ENCODE measurements around the gene THAP12. TPM values are rescaled to one million over a fixed set of nuclear protein-coding genes. Genes with fewer than 3 reads are reported as not detected.
"Not testable (repeated sequence)": the region's sequence is repeated elsewhere in the genome, so short reads cannot be mapped to it uniquely, and the experiment has no call there.

Gene THAP12
- polyA plus RNA-seq, 3 donors from 2014 or later: 55.5 to 68.1 (median 58.6) TPM

- DNase-seq: no peak
- Mint-ChIP-seq H3K4me1 (no peaks in the 10 kb centered on the region), H3K27ac (no peak overlapping the region), H3K27me3 (ENCODE audit: low read depth in 3 of 3) (peaks cover 1 to 4% (median 2%) of the 10 kb centered on the region in 3 donors), H3K4me3 (no peak overlapping the region), H3K9me3 (peaks cover 0 to 5% (median 0%) of the 10 kb centered on the region in 6 donors), H3K36me3 (no peaks in the 10 kb centered on the region)
These were observed 50.9 kb downstream of the THAP12 start for GRCh38 chr11:76329983-76330382.

GRCh38 chr11:76329084-76329648 lies 51.8 kb downstream of the THAP12 start:
- Mint-ChIP-seq H3K4me1 (no peaks in the 10 kb centered on the region), H3K36me3 (no peaks in the 10 kb centered on the region), H3K27me3 (ENCODE audit: low read depth in 3 of 3) (peaks cover 1 to 4% (median 1%) of the 10 kb centered on the region in 3 donors), H3K4me3 (no peak overlapping the region), H3K27ac (no peak overlapping the region), H3K9me3 (peaks cover 0 to 4% (median 0%) of the 10 kb centered on the region in 6 donors)
- DNase-seq: no peak

GRCh38 chr11:76327756-76328388 lies 53.1 kb downstream of the THAP12 start:
- H3K4me3 Mint-ChIP-seq: no peak overlapping the region
- no peaks in the 10 kb centered on the region for H3K4me1 Mint-ChIP-seq
- no peak overlapping the region for H3K27ac Mint-ChIP-seq
- peaks cover 0 to 5% (median 4%) of the 10 kb centered on the region in 3 donors for H3K27me3 Mint-ChIP-seq (ENCODE audit: low read depth in 3 of 3)
- DNase-seq: no peak
- H3K36me3 Mint-ChIP-seq: no peaks in the 10 kb centered on the region
- no peaks in the 10 kb centered on the region for H3K9me3 Mint-ChIP-seq

- Mint-ChIP-seq H3K27ac (no peak overlapping the region), H3K9me3 (no peaks in the 10 kb centered on the region), H3K27me3 (ENCODE audit: low read depth in 3 of 3) (peaks cover 4 to 5% (median 5%) of the 10 kb centered on the region in 3 donors), H3K4me1 (no peaks in the 10 kb centered on the region), H3K4me3 (no peak overlapping the region), H3K36me3 (no peaks in the 10 kb centered on the region)
- no peak for DNase-seq
These were observed 53.7 kb downstream of the THAP12 start for GRCh38 chr11:76327202-76327601.

GRCh38 chr11:76325185-76325584 lies 55.7 kb downstream of the THAP12 start:
- H3K27ac Mint-ChIP-seq: no peak overlapping the region
- H3K4me1 Mint-ChIP-seq: no peaks in the 10 kb centered on the region
- no peak for DNase-seq
- H3K9me3 Mint-ChIP-seq: no peaks in the 10 kb centered on the region
- no peaks in the 10 kb centered on the region for H3K36me3 Mint-ChIP-seq
- no peak overlapping the region for H3K4me3 Mint-ChIP-seq
- peaks cover 10 to 12% (median 10%) of the 10 kb centered on the region in 3 donors for H3K27me3 Mint-ChIP-seq (ENCODE audit: low read depth in 3 of 3)

- no peaks in the 10 kb centered on the region for H3K4me1 Mint-ChIP-seq
- H3K9me3 Mint-ChIP-seq: no peaks in the 10 kb centered on the region
- H3K27ac Mint-ChIP-seq: no peak overlapping the region
- H3K36me3 Mint-ChIP-seq: no peaks in the 10 kb centered on the region
- DNase-seq: no peak
- peaks cover 12 to 14% (median 12%) of the 10 kb centered on the region in 3 donors for H3K27me3 Mint-ChIP-seq (ENCODE audit: low read depth in 3 of 3)
- no peak overlapping the region for H3K4me3 Mint-ChIP-seq
These were observed 57.1 kb downstream of the THAP12 start for GRCh38 chr11:76323804-76324203.

- not testable (repeated sequence) for H3K4me1 Mint-ChIP-seq, H3K4me3 Mint-ChIP-seq, H3K27ac Mint-ChIP-seq, H3K9me3 Mint-ChIP-seq, H3K36me3 Mint-ChIP-seq, DNase-seq
- peaks cover 12 to 13% (median 12%) of the 10 kb centered on the region in 3 donors for H3K27me3 Mint-ChIP-seq (ENCODE audit: low read depth in 3 of 3)
These were observed 57.6 kb downstream of the THAP12 start for GRCh38 chr11:76323375-76323774.

- no peak for DNase-seq
- H3K4me1 Mint-ChIP-seq: no peaks in the 10 kb centered on the region
- H3K27me3 Mint-ChIP-seq (ENCODE audit: low read depth in 3 of 3): peaks cover 12 to 14% (median 13%) of the 10 kb centered on the region in 3 donors
- H3K9me3 Mint-ChIP-seq: no peaks in the 10 kb centered on the region
- H3K4me3 Mint-ChIP-seq: no peak overlapping the region
- no peak overlapping the region for H3K27ac Mint-ChIP-seq
- H3K36me3 Mint-ChIP-seq: no peaks in the 10 kb centered on the region
These were observed 58.0 kb downstream of the THAP12 start for GRCh38 chr11:76322942-76323341.

- Mint-ChIP-seq H3K4me3 (no peak overlapping the region), H3K9me3 (no peaks in the 10 kb centered on the region)
These were observed 58.4 kb downstream of the THAP12 start for GRCh38 chr11:76322540-76322939.

GRCh38 chr11:76321820-76322524 lies 59.0 kb downstream of the THAP12 start:
- Mint-ChIP-seq H3K27ac (no peak overlapping the region), H3K4me1 (no peaks in the 10 kb centered on the region), H3K4me3 (no peak overlapping the region), H3K36me3 (no peaks in the 10 kb centered on the region), H3K27me3 (ENCODE audit: low read depth in 3 of 3) (peaks cover 12 to 14% (median 13%) of the 10 kb centered on the region in 3 donors), H3K9me3 (no peaks in the 10 kb centered on the region)
- no peak for DNase-seq

More at GRCh38 chr11:76322540-76322939, 58.4 kb downstream of the THAP12 start:
- no peak for DNase-seq
- Mint-ChIP-seq H3K36me3 (no peaks in the 10 kb centered on the region), H3K4me1 (no peaks in the 10 kb centered on the region), H3K27me3 (ENCODE audit: low read depth in 3 of 3) (peaks cover 12 to 14% (median 13%) of the 10 kb centered on the region in 3 donors), H3K27ac (no peak overlapping the region)

- H3K9me3 Mint-ChIP-seq: no peaks in the 10 kb centered on the region
- H3K27me3 Mint-ChIP-seq (ENCODE audit: low read depth in 3 of 3): peaks cover 12 to 14% (median 13%) of the 10 kb centered on the region in 3 donors
- no peaks in the 10 kb centered on the region for H3K4me1 Mint-ChIP-seq
These were observed 59.6 kb downstream of the THAP12 start for GRCh38 chr11:76321340-76321739.

GRCh38 chr11:76320929-76321328 lies 60.0 kb downstream of the THAP12 start:
- Mint-ChIP-seq H3K36me3 (no peaks in the 10 kb centered on the region), H3K27ac (no peak overlapping the region), H3K9me3 (no peaks in the 10 kb centered on the region), H3K27me3 (ENCODE audit: low read depth in 3 of 3) (peaks cover 11 to 13% (median 12%) of the 10 kb centered on the region in 3 donors), H3K4me1 (no peaks in the 10 kb centered on the region), H3K4me3 (no peak overlapping the region)
- no peak for DNase-seq

More at GRCh38 chr11:76321340-76321739, 59.6 kb downstream of the THAP12 start:
- no peak overlapping the region for H3K27ac Mint-ChIP-seq
- no peak overlapping the region for H3K4me3 Mint-ChIP-seq
- DNase-seq: no peak
- H3K36me3 Mint-ChIP-seq: no peaks in the 10 kb centered on the region

- peaks cover 10 to 13% (median 12%) of the 10 kb centered on the region in 3 donors for H3K27me3 Mint-ChIP-seq (ENCODE audit: low read depth in 3 of 3)
- H3K4me3 Mint-ChIP-seq: not testable (repeated sequence)
These were observed 61.1 kb downstream of the THAP12 start for GRCh38 chr11:76319798-76320197.

GRCh38 chr11:76318744-76319384 lies 62.1 kb downstream of the THAP12 start:
- H3K4me3 Mint-ChIP-seq: no peak overlapping the region
- no peak overlapping the region for H3K27ac Mint-ChIP-seq
- peak; percentile 69 to 76 (median 71) for DNase-seq
- H3K27me3 Mint-ChIP-seq (ENCODE audit: low read depth in 3 of 3): peaks cover 10 to 13% (median 12%) of the 10 kb centered on the region in 3 donors
- no peaks in the 10 kb centered on the region for H3K4me1 Mint-ChIP-seq
- no peaks in the 10 kb centered on the region for H3K36me3 Mint-ChIP-seq
- no peaks in the 10 kb centered on the region for H3K9me3 Mint-ChIP-seq

More at GRCh38 chr11:76319798-76320197, 61.1 kb downstream of the THAP12 start:
- not testable (repeated sequence) for H3K27ac Mint-ChIP-seq, H3K9me3 Mint-ChIP-seq, H3K4me1 Mint-ChIP-seq, H3K36me3 Mint-ChIP-seq, DNase-seq

All from immature natural killer cell (primary cell).